ENCODE results near the gene RYK. TPM values are rescaled to one million over a fixed set of nuclear protein-coding genes. Genes with fewer than 3 reads are reported as not detected.

The RYK gene
- total RNA-seq, 4 donors from 2014 or later, result 92.7 to 133 (median 115) TPM

DNA sequence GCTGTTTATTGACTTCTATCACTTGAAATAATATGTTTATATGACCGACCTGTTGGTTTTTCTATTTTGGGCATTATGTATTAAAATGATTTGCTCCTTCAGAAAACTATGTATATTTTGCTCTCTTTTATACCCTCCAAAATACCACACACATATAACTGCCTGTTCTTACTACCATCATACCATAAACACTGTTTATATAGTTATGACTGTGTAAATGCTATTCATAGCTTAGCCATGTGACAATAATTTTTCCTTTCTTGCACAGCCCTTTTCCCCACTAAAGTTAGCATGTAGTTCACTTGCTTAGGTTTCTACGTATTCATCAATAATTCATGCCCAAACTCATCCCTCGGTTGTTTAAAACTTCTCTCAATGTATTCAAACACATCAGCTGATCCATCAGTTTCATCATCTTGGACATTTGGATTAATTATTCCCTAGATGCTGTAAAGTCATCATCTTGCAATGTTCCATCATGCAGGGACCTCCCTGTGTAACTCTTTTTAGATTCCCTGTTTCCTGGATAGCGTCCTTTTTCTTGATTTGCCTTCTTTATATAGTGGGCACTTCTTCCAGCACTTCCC lies 8.2 kb upstream of the RYK start:
- WGBS, 2 donors (ENCODE audit: low coverage in 1 of 2), result 75 to 79% methylated on average over 4 of the region's 4 CpGs
- Histone ChIP-seq H3K36me3 (no peaks in the 10 kb centered on the region), H3K4me3 (no peak overlapping the region), H3K9me3 (no peaks in the 10 kb centered on the region), H3K4me1 (no peaks in the 10 kb centered on the region), H3K27me3 (no peaks in the 10 kb centered on the region), H3K27ac (no peak overlapping the region)
- no peak for TF ChIP-seq POLR2AphosphoS5 (IDR thresholded peaks at IDR 0.05)
- no peak for TF ChIP-seq EP300 (IDR thresholded peaks at IDR 0.05)
- no peak for TF ChIP-seq POLR2A (IDR thresholded peaks at IDR 0.05)
- TF ChIP-seq CTCF (IDR thresholded peaks at IDR 0.05), result no peak
- no peak for ATAC-seq

DNA sequence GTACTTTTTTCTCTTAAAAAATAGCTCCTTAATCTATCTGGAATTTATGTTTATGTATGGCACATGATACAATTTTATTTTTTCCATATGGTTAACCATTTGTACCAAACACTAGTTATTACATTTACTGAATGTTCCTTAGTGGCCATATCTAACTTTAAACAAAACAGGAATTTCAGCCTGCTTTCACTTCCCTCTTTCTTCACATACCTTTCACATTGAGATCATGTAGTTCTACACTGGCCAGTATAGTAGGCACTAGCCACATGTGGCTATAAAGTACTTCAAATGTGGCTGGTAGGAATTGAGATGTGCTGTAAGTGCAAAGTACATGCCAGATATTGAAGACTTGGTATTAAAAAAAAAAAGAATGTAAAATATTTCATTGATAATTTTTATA lies 4.7 kb upstream of the RYK start:
- no peak for ATAC-seq
- H3K4me3 ChIP-seq, result no peak overlapping the region
- H3K27ac ChIP-seq, result no peak overlapping the region
- peaks cover 0 to 23% (median 0%) of the 10 kb centered on the region in 3 donors for H3K4me1 ChIP-seq
- H3K27me3 ChIP-seq, result no peaks in the 10 kb centered on the region
- H3K36me3 ChIP-seq, result no peaks in the 10 kb centered on the region
- H3K9me3 ChIP-seq, result no peaks in the 10 kb centered on the region
- TF ChIP-seq EP300 (IDR thresholded peaks at IDR 0.05), result no peak
- no peak for TF ChIP-seq POLR2A (IDR thresholded peaks at IDR 0.05)
- TF ChIP-seq CTCF (IDR thresholded peaks at IDR 0.05), result no peak
- TF ChIP-seq POLR2AphosphoS5 (IDR thresholded peaks at IDR 0.05), result no peak

DNA sequence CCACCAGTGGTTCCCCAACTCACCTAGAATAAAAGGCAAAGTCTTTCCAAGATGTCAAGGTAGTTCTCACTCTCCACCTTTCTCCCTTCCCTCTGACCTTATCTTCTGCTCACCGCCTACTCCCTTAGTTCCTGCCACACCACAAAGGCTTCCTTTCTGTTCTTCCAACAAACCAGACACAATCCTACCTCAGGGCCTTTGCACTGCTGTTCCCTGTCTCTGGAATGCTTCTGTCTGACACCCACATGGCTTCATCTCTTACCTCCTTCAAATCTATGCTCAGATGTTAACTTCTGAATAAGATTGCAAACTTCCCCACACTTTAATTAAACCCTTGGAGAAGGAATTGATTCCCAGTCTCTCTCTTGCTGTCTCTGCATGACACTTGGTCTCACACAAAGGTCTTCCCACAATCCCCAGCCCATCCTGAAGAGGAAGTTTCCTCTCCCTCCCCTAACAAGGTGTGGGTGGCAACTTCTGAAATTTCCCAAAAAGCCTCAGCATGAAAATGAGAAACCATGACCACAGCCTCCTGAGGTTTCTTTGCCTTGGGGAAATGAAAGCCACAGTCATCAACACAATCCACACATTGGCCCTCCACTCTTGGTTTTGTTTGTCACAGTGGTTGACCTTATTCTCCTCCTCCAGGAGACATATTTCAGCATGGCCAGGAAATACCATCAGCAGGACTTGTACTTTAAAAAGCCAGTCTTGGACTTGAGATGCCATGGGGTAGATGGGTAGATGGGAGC lies 3.0 kb upstream of the RYK start:
- no peaks in the 10 kb centered on the region for H3K9me3 ChIP-seq
- no peaks in the 10 kb centered on the region for H3K27me3 ChIP-seq
- no peaks in the 10 kb centered on the region for H3K36me3 ChIP-seq
- no peak overlapping the region for H3K27ac ChIP-seq
- H3K4me1 ChIP-seq, result peaks cover 0 to 34% (median 0%) of the 10 kb centered on the region in 3 donors
- ATAC-seq, result no peak
- TF ChIP-seq POLR2AphosphoS5 (IDR thresholded peaks at IDR 0.05), result no peak
- no peak for TF ChIP-seq EP300 (IDR thresholded peaks at IDR 0.05)
- TF ChIP-seq CTCF (IDR thresholded peaks at IDR 0.05), result no peak
- no peak overlapping the region for H3K4me3 ChIP-seq
- 100% methylated on average over 1 of the region's 1 CpG for WGBS, 2 donors (ENCODE audit: low coverage in 1 of 2)

- ATAC-seq, result no peak
These were observed 2.1 kb upstream of the RYK start for GRCh38 chr3:134252766-134253165.

More at GRCh38 chr3:134252766-134253165, 2.1 kb upstream of the RYK start:
- H3K36me3 ChIP-seq, result no peaks in the 10 kb centered on the region
- H3K27me3 ChIP-seq, result no peaks in the 10 kb centered on the region
- H3K4me1 ChIP-seq, result peaks cover 0 to 42% (median 0%) of the 10 kb centered on the region in 3 donors
- TF ChIP-seq POLR2A (IDR thresholded peaks at IDR 0.05) (no peak), POLR2AphosphoS5 (IDR thresholded peaks at IDR 0.05) (no peak), EP300 (IDR thresholded peaks at IDR 0.05) (no peak), CTCF (IDR thresholded peaks at IDR 0.05) (no peak)
- no peak overlapping the region for H3K4me3 ChIP-seq
- H3K9me3 ChIP-seq, result no peaks in the 10 kb centered on the region
- peak overlapping the region in 3 of 4 donors; percentile 23 to 97 (median 93) for H3K27ac ChIP-seq
- 82 to 83% methylated on average over 5 to 7 of the region's 7 CpGs for WGBS, 2 donors (ENCODE audit: low coverage in 1 of 2)

All from gastroesophageal sphincter (tissue), 4 donors.